T follicular helper cell (primary cell): Measurements from ENCODE around the gene MOB3A.

Experiments
- DNase-seq: peaks from one replicate; pipeline ENCODE4 v3.0.0-alpha.2; 2020; ENCODE audit warnings: low read depth

Gene MOB3A

GRCh38 chr19:2081873-2082810 lies 14.0 kb downstream of the MOB3A start:
- DNase-seq = no peak

GRCh38 chr19:2080336-2080988 lies 15.7 kb downstream of the MOB3A start:
- DNase-seq = no peak

- DNase-seq = no peak
These were observed 16.2 kb downstream of the MOB3A start for GRCh38 chr19:2079865-2080301.

GRCh38 chr19:2079076-2079864 lies 16.9 kb downstream of the MOB3A start:
- DNase-seq = no peak

- DNase-seq = no peak
These were observed 18.1 kb downstream of the MOB3A start for GRCh38 chr19:2077833-2078619.

- DNase-seq = no peak
These were observed 18.7 kb downstream of the MOB3A start for GRCh38 chr19:2077398-2077797.

- no peak for DNase-seq
These were observed 19.6 kb downstream of the MOB3A start for GRCh38 chr19:2076526-2076944.

- no peak for DNase-seq
These were observed 23.2 kb downstream of the MOB3A start for GRCh38 chr19:2072757-2073551.

- DNase-seq = no peak
These were observed 25.0 kb downstream of the MOB3A start for GRCh38 chr19:2070986-2071673.

GRCh38 chr19:2070436-2070827 lies 25.7 kb downstream of the MOB3A start:
- DNase-seq = no peak

- DNase-seq = no peak
These were observed 31.2 kb downstream of the MOB3A start for GRCh38 chr19:2064788-2065524.

- DNase-seq = no peak
These were observed 31.7 kb downstream of the MOB3A start for GRCh38 chr19:2064395-2064787.

- DNase-seq = no peak
These were observed 32.3 kb downstream of the MOB3A start for GRCh38 chr19:2063824-2064223.

- DNase-seq = no peak
These were observed 33.4 kb downstream of the MOB3A start for GRCh38 chr19:2062770-2063169.

GRCh38 chr19:2062389-2062729 lies 33.8 kb downstream of the MOB3A start:
- DNase-seq = no peak

- peak; percentile 99 for DNase-seq
These were observed 34.4 kb downstream of the MOB3A start for GRCh38 chr19:2061495-2062388.

GRCh38 chr19:2060884-2061494 lies 35.1 kb downstream of the MOB3A start:
- no peak for DNase-seq
